ENCODE data around the gene SEMA5A. TPM values are rescaled to one million over a fixed set of nuclear protein-coding genes. Genes with fewer than 3 reads are reported as not detected.

The SEMA5A gene
- total RNA-seq, 1 donor from 2014 or later = 31.1 TPM

- Mint-ChIP-seq H3K4me3 (ENCODE audit: unreplicated experiment) (no peak overlapping the region), H3K4me1 (ENCODE audit: unreplicated experiment) (peaks cover 10% of the 10 kb centered on the region), H3K27ac (ENCODE audit: unreplicated experiment) (peak overlapping the region; percentile 1), H3K36me3 (ENCODE audit: low read depth, unreplicated experiment) (no peaks in the 10 kb centered on the region), H3K27me3 (ENCODE audit: unreplicated experiment) (peaks cover 1% of the 10 kb centered on the region), H3K9me3 (ENCODE audit: unreplicated experiment) (no peaks in the 10 kb centered on the region)
- no peak for DNase-seq (ENCODE audit: low spot score)
- TF ChIP-seq CTCF (IDR thresholded peaks at IDR 0.05; ENCODE audit: unreplicated experiment) = no peak
Observed at GRCh38 chr5:9108162-9108561, 437.7 kb downstream of the SEMA5A start.

- Mint-ChIP-seq H3K36me3 (ENCODE audit: low read depth, unreplicated experiment) (no peaks in the 10 kb centered on the region), H3K4me1 (ENCODE audit: unreplicated experiment) (peaks cover 10% of the 10 kb centered on the region), H3K27me3 (ENCODE audit: unreplicated experiment) (peaks cover 1% of the 10 kb centered on the region), H3K4me3 (ENCODE audit: unreplicated experiment) (no peak overlapping the region), H3K27ac (ENCODE audit: unreplicated experiment) (no peak overlapping the region), H3K9me3 (ENCODE audit: unreplicated experiment) (no peaks in the 10 kb centered on the region)
- DNase-seq (ENCODE audit: low spot score) = no peak
- TF ChIP-seq CTCF (IDR thresholded peaks at IDR 0.05; ENCODE audit: unreplicated experiment) = no peak
Observed at GRCh38 chr5:9105851-9106250, 440.0 kb downstream of the SEMA5A start.

- Mint-ChIP-seq H3K27ac (ENCODE audit: unreplicated experiment) (no peak overlapping the region), H3K4me3 (ENCODE audit: unreplicated experiment) (no peak overlapping the region), H3K36me3 (ENCODE audit: low read depth, unreplicated experiment) (no peaks in the 10 kb centered on the region), H3K4me1 (ENCODE audit: unreplicated experiment) (peaks cover 8% of the 10 kb centered on the region), H3K27me3 (ENCODE audit: unreplicated experiment) (peaks cover 1% of the 10 kb centered on the region), H3K9me3 (ENCODE audit: unreplicated experiment) (no peaks in the 10 kb centered on the region)
- TF ChIP-seq CTCF (IDR thresholded peaks at IDR 0.05; ENCODE audit: unreplicated experiment) = no peak
- DNase-seq (ENCODE audit: low spot score) = no peak
Observed at GRCh38 chr5:9104571-9105339, 441.1 kb downstream of the SEMA5A start.

GRCh38 chr5:9103290-9103689 lies 442.6 kb downstream of the SEMA5A start:
- no peak overlapping the region for H3K4me3 Mint-ChIP-seq (ENCODE audit: unreplicated experiment)
- no peaks in the 10 kb centered on the region for H3K9me3 Mint-ChIP-seq (ENCODE audit: unreplicated experiment)
- H3K4me1 Mint-ChIP-seq (ENCODE audit: unreplicated experiment) = peaks cover 2% of the 10 kb centered on the region
- H3K27me3 Mint-ChIP-seq (ENCODE audit: unreplicated experiment) = peaks cover 1% of the 10 kb centered on the region
- no peak for TF ChIP-seq CTCF (IDR thresholded peaks at IDR 0.05; ENCODE audit: unreplicated experiment)
- H3K36me3 Mint-ChIP-seq (ENCODE audit: low read depth, unreplicated experiment) = no peaks in the 10 kb centered on the region
- no peak for DNase-seq (ENCODE audit: low spot score)
- no peak overlapping the region for H3K27ac Mint-ChIP-seq (ENCODE audit: unreplicated experiment)

GRCh38 chr5:9099689-9100088 lies 446.2 kb downstream of the SEMA5A start:
- H3K27me3 Mint-ChIP-seq (ENCODE audit: unreplicated experiment) = no peaks in the 10 kb centered on the region
- no peak overlapping the region for H3K27ac Mint-ChIP-seq (ENCODE audit: unreplicated experiment)
- H3K4me3 Mint-ChIP-seq (ENCODE audit: unreplicated experiment) = no peak overlapping the region
- no peaks in the 10 kb centered on the region for H3K9me3 Mint-ChIP-seq (ENCODE audit: unreplicated experiment)
- no peaks in the 10 kb centered on the region for H3K36me3 Mint-ChIP-seq (ENCODE audit: low read depth, unreplicated experiment)
- DNase-seq (ENCODE audit: low spot score) = no peak
- no peaks in the 10 kb centered on the region for H3K4me1 Mint-ChIP-seq (ENCODE audit: unreplicated experiment)
- no peak for TF ChIP-seq CTCF (IDR thresholded peaks at IDR 0.05; ENCODE audit: unreplicated experiment)
